ENCODE measurements around the gene CERT1.
"Not testable (repeated sequence)": the region's sequence is repeated elsewhere in the genome, so short reads cannot be mapped to it uniquely, and the experiment has no call there.

GRCh38 chr5:75505112-75505511 is 6.3 kb downstream of the CERT1 start:
- TF ChIP-seq, protein P1, sequence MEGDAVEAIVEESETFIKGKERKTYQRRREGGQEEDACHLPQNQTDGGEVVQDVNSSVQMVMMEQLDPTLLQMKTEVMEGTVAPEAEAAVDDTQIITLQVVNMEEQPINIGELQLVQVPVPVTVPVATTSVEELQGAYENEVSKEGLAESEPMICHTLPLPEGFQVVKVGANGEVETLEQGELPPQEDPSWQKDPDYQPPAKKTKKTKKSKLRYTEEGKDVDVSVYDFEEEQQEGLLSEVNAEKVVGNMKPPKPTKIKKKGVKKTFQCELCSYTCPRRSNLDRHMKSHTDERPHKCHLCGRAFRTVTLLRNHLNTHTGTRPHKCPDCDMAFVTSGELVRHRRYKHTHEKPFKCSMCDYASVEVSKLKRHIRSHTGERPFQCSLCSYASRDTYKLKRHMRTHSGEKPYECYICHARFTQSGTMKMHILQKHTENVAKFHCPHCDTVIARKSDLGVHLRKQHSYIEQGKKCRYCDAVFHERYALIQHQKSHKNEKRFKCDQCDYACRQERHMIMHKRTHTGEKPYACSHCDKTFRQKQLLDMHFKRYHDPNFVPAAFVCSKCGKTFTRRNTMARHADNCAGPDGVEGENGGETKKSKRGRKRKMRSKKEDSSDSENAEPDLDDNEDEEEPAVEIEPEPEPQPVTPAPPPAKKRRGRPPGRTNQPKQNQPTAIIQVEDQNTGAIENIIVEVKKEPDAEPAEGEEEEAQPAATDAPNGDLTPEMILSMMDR (IDR thresholded peaks at IDR 0.05), result not testable (repeated sequence)
- not testable (repeated sequence) for TF ChIP-seq POLR2A (IDR thresholded peaks at IDR 0.05; ENCODE audit: low read depth); EP300 (IDR thresholded peaks at IDR 0.05)

Data from esophagus muscularis mucosa (tissue), 4 donors.